Measurements from ENCODE around the gene ELMOD3. TPM values are rescaled to one million over a fixed set of nuclear protein-coding genes. Genes with fewer than 3 reads are reported as not detected.

Gene ELMOD3
- total and polyA plus RNA-seq, 2 of the 8 experiments (the other 6 are each of a cell fraction or from before 2014, with no cell fraction given): 8.5 to 10.2 TPM

DNA sequence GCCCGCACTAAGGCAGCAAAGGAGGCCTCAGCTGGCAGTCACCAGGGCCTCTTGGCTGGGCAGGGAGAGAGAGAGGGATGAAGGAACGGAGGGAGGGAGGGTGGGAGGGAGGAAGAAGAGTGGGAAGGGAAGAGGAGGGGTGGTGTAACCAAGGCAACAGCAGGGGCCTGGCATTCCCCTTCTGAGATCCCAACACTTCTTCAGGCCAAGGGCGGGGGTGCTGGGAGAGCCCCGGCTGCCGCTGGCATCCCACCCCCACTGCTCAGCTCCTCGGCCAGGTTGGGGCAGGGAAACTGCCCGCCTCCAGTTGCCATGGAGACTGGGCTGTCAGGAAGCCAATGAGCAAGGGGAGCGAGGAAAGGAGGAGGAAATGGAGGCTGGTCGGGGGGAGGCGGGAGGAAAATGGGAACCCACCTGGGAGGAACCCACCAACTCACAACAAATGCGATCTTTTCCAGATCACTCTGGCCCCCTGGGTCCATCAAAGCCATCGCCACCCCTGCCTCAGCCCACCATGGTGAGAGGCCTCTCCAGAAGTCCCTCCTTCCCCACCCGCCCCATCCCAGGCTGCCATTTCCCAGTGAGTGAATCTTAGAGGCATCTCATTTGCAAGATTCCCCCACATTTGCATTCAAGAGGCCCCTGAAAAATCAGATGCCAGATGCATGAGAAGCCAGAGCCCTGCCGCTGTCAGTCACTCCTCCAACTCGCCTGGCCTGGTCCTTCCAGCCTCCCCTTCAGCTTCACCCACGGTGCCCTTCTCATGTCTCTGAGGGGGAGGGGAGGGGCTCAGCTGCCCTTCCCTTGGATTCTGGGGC, 76.4 kb downstream of the ELMOD3 start (continued):
- peak; percentile 48; the same call in 1 of the 2 replicates for TF ChIP-seq EGR1 (IDR thresholded peaks at IDR 0.05; ENCODE audit: borderline replicate concordance, low read depth, low read length)
- peak; percentile 20; the same call in 1 of the 2 replicates for TF ChIP-seq TAF1 (IDR thresholded peaks at IDR 0.05; ENCODE audit: low read depth, low read length)

Measured in H1 (cell line).